ENCODE measurements around the gene TRIM40. TPM values are rescaled to one million over a fixed set of nuclear protein-coding genes. Genes with fewer than 3 reads are reported as not detected.

TRIM40 gene
- total RNA-seq, 4 donors from 2014 or later: not detected

- Histone ChIP-seq H3K27ac (no peak overlapping the region), H3K4me1 (no peaks in the 10 kb centered on the region), H3K36me3 (no peaks in the 10 kb centered on the region), H3K4me3 (no peak overlapping the region), H3K9me3 (no peaks in the 10 kb centered on the region), H3K27me3 (peaks cover 24 to 39% (median 33%) of the 10 kb centered on the region in 3 donors)
- DNase-seq (no peak), ATAC-seq (no peak)
- intact Hi-C loops (cut with DNase I; ENCODE audit: low total_unique reads): no loop called here
- in situ Hi-C loops (cut with MboI; ENCODE audit: low sequenced_read_pairs in 4 of 4): no loop called here
- no peak for TF ChIP-seq CTCF (IDR thresholded peaks at IDR 0.05 in 4 of 5, conservative IDR thresholded peaks at IDR 0.05 in 1 of 5)
- TF ChIP-seq POLR2A (IDR thresholded peaks at IDR 0.05): no peak
Measured at GRCh38 chr6:30093951-30094661, 41.8 kb upstream of the TRIM40 start.

DNA sequence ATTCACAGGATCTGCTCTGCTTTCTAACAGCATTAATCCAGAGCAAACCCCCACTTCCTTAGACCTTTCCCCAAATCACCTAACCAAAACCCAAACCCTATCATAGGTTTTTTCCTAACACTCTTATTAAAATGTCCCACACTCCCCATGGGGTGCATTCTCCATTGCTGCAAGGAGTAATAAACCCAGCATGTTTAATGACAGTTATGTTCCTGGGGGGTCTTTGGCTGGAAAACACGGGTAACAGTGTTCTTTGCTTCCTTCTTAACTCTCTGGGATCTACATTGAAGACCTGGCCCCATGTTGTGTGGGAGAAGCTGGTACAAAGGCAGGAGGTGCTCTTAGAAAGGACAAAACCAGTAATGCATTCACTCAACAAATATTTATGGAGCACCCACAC, 39.1 kb upstream of the TRIM40 start:
- Histone ChIP-seq H3K4me1 (peaks cover 14 to 15% of the 10 kb centered on the region in 2 donors), H3K27me3 (peaks cover 38 to 59% (median 41%) of the 10 kb centered on the region in 3 donors), H3K27ac (no peak overlapping the region), H3K36me3 (no peaks in the 10 kb centered on the region), H3K4me3 (no peak overlapping the region), H3K9me3 (no peaks in the 10 kb centered on the region)
- in situ Hi-C loops (cut with MboI; ENCODE audit: low sequenced_read_pairs in 4 of 4): no loop called here
- no peak for DNase-seq
- no peak for ATAC-seq
- intact Hi-C loops (cut with DNase I; ENCODE audit: low total_unique reads): no loop called here
- no peak for TF ChIP-seq CTCF (IDR thresholded peaks at IDR 0.05 in 4 of 5, conservative IDR thresholded peaks at IDR 0.05 in 1 of 5)
- no peak for TF ChIP-seq POLR2A (IDR thresholded peaks at IDR 0.05)

GRCh38 chr6:30097902-30098768, 37.8 kb upstream of the TRIM40 start:
- H3K27me3 ChIP-seq: peaks cover 37 to 58% (median 38%) of the 10 kb centered on the region in 3 donors
- ATAC-seq: no peak
- H3K4me3 ChIP-seq: no peak overlapping the region
- no peaks in the 10 kb centered on the region for H3K9me3 ChIP-seq
- TF ChIP-seq CTCF (IDR thresholded peaks at IDR 0.05 in 4 of 5, conservative IDR thresholded peaks at IDR 0.05 in 1 of 5): no peak
- TF ChIP-seq POLR2A (IDR thresholded peaks at IDR 0.05): no peak
- H3K36me3 ChIP-seq: no peaks in the 10 kb centered on the region
- H3K27ac ChIP-seq: no peak overlapping the region
- in situ Hi-C loops (cut with MboI; ENCODE audit: low sequenced_read_pairs in 4 of 4): no loop called here
- peaks cover 17 to 26% of the 10 kb centered on the region in 2 donors for H3K4me1 ChIP-seq
- intact Hi-C loops (cut with DNase I; ENCODE audit: low total_unique reads): no loop called here
- no peak for DNase-seq

DNA sequence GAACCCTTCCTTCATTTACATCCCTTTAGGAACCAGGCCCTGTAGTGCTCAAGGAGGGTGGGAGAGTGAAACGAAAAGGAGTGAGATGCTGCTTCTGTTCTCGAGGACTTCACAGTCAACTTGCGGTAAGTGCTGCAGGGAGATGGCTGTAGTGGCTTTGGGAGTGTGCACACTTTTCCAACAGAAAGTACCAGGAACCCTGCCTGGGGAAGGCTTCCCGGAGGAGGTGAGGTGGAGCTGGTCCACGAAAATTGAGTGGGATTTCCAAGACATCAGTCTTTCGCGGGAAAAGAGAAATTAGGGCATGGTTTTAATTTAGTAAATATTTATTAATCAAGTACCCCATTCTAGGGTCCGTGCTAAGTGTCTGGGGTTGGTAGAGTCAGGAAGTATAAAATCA, 35.8 kb upstream of the TRIM40 start:
- Histone ChIP-seq H3K4me3 (peak overlapping the region in 2 of 4 donors; percentile 58), H3K27ac (peak overlapping the region in 1 of 4 donors; percentile 12), H3K36me3 (no peaks in the 10 kb centered on the region), H3K9me3 (no peaks in the 10 kb centered on the region), H3K4me1 (peaks cover 17 to 26% of the 10 kb centered on the region in 2 donors), H3K27me3 (peaks cover 37 to 55% (median 38%) of the 10 kb centered on the region in 3 donors)
- DNase-seq: no peak
- in situ Hi-C loops (cut with MboI; ENCODE audit: low sequenced_read_pairs in 4 of 4) (no loop called here), intact Hi-C loops (cut with DNase I; ENCODE audit: low total_unique reads) (loop anchor here (5.0 kb wide), 1 partner anchor 157 kb away; no protein-coding TSS in a partner anchor)
- TF ChIP-seq POLR2A (IDR thresholded peaks at IDR 0.05): no peak
- no peak for TF ChIP-seq CTCF (IDR thresholded peaks at IDR 0.05 in 4 of 5, conservative IDR thresholded peaks at IDR 0.05 in 1 of 5)
- ATAC-seq: no peak
